Muscle of leg (tissue), 11 donors: ENCODE results near the gene MICU1. TPM values are rescaled to one million over a fixed set of nuclear protein-coding genes. Genes with fewer than 3 reads are reported as not detected.
"Not testable (repeated sequence)": the region's sequence is repeated elsewhere in the genome, so short reads cannot be mapped to it uniquely, and the experiment has no call there.

Source experiments
- DNase-seq: peaks from one replicate; pipeline ENCODE4 v3.0.0; 2013
- H3K27ac ChIP-seq: one replicate; pipeline ENCODE4 v1.5.1; 2013; ENCODE audit warnings: mild to moderate bottlenecking, low read length, control low read depth
- H3K27me3 ChIP-seq: one replicate; pipeline ENCODE4 v1.6.1; 2013; ENCODE audit warnings: low read length; ENCODE audit not compliant: control insufficient read depth, insufficient read depth
- H3K36me3 ChIP-seq: one replicate; pipeline ENCODE4 v1.6.1; 2013; ENCODE audit warnings: low read length; ENCODE audit not compliant: control insufficient read depth, insufficient read depth
- H3K4me1 ChIP-seq: one replicate; pipeline ENCODE4 v1.6.1; 2013; ENCODE audit warnings: low read length; ENCODE audit not compliant: control insufficient read depth, insufficient read depth
- H3K4me3 ChIP-seq: one replicate; pipeline ENCODE4 v1.5.1; 2013; ENCODE audit warnings: low read length, control low read depth
- H3K9me3 ChIP-seq: replicated peaks from 2 replicates; pipeline ENCODE4 v1.6.1; 2013; ENCODE audit warnings: low read depth, low read length; ENCODE audit not compliant: control insufficient read depth
- WGBS: methylation state at CpG from one replicate; pipeline ENCODE4 v1.1.5; 2013; ENCODE audit warnings: missing lambda C conversion rate; ENCODE audit not compliant: insufficient coverage; 5-methylcytosine and 5-hydroxymethylcytosine counted together
- polyA plus RNA-seq, 8 donors: library from polyadenylated mRNA; unstranded; fragments of 120-200 nt; gene quantifications; one replicate each; pipeline versions ENCODE4 v1.2.1 to v1.2.3, GENCODE V29; 2013; ENCODE audit warnings: inconsistent platforms in 1 of 8, low replicate concordance in 1 of 8; ENCODE audit not compliant: insufficient read length in 8 of 8, insufficient read depth in 1 of 8
- total RNA-seq: library from RNA; stranded (reverse); fragments of 120-200 nt; gene quantifications from one replicate; pipeline ENCODE4 v1.2.4, GENCODE V29; 2013

The MICU1 gene
- total and polyA plus RNA-seq, 9 donors: 67.7 to 129 (median 81.6) TPM

- no peak overlapping the region for H3K4me3 ChIP-seq
- H3K4me1 ChIP-seq: peaks cover 3% of the 10 kb centered on the region
- no peak for DNase-seq
- no peak overlapping the region for H3K27ac ChIP-seq
- no peaks in the 10 kb centered on the region for H3K27me3 ChIP-seq
- H3K36me3 ChIP-seq: peaks cover 25% of the 10 kb centered on the region
- peaks cover 4% of the 10 kb centered on the region for H3K9me3 ChIP-seq
- WGBS: no CpG with 5 or more reads among the region's 1 CpG
Measured at GRCh38 chr10:72417971-72418370, 207.9 kb downstream of the MICU1 start.

GRCh38 chr10:72416661-72417060 lies 209.2 kb downstream of the MICU1 start:
- peaks cover 16% of the 10 kb centered on the region for H3K36me3 ChIP-seq
- H3K27ac ChIP-seq: no peak overlapping the region
- H3K27me3 ChIP-seq: no peaks in the 10 kb centered on the region
- H3K4me1 ChIP-seq: peaks cover 3% of the 10 kb centered on the region
- no peak for DNase-seq
- no peak overlapping the region for H3K4me3 ChIP-seq
- 63% methylated on average over 1 of the region's 4 CpGs for WGBS
- peaks cover 4% of the 10 kb centered on the region for H3K9me3 ChIP-seq

GRCh38 chr10:72414642-72415041 lies 211.2 kb downstream of the MICU1 start:
- Histone ChIP-seq H3K36me3 (peaks cover 2% of the 10 kb centered on the region), H3K27me3 (no peaks in the 10 kb centered on the region), H3K4me3 (no peak overlapping the region), H3K9me3 (peaks cover 4% of the 10 kb centered on the region), H3K4me1 (peaks cover 3% of the 10 kb centered on the region), H3K27ac (no peak overlapping the region)
- no peak for DNase-seq
- 86% methylated on average over 2 of the region's 3 CpGs for WGBS

- Histone ChIP-seq H3K9me3 (peaks cover 2% of the 10 kb centered on the region), H3K27ac (no peak overlapping the region), H3K4me1 (no peaks in the 10 kb centered on the region), H3K27me3 (no peaks in the 10 kb centered on the region), H3K36me3 (no peaks in the 10 kb centered on the region), H3K4me3 (no peak overlapping the region)
- WGBS: no CpG with 5 or more reads among the region's 1 CpG
- no peak for DNase-seq
Measured at GRCh38 chr10:72409167-72409566, 216.7 kb downstream of the MICU1 start.

- H3K27ac ChIP-seq: no peak overlapping the region
- 65% methylated on average over 2 of the region's 7 CpGs for WGBS
- no peaks in the 10 kb centered on the region for H3K36me3 ChIP-seq
- H3K4me3 ChIP-seq: no peak overlapping the region
- DNase-seq: no peak
- no peaks in the 10 kb centered on the region for H3K4me1 ChIP-seq
- H3K9me3 ChIP-seq: no peaks in the 10 kb centered on the region
- H3K27me3 ChIP-seq: no peaks in the 10 kb centered on the region
Measured at GRCh38 chr10:72407927-72408600, 217.8 kb downstream of the MICU1 start.

GRCh38 chr10:72407471-72407870 lies 218.4 kb downstream of the MICU1 start:
- no peaks in the 10 kb centered on the region for H3K4me1 ChIP-seq
- DNase-seq: no peak
- H3K9me3 ChIP-seq: no peaks in the 10 kb centered on the region
- no peaks in the 10 kb centered on the region for H3K27me3 ChIP-seq
- no CpG with 5 or more reads among the region's 3 CpGs for WGBS
- H3K36me3 ChIP-seq: peaks cover 5% of the 10 kb centered on the region
- no peak overlapping the region for H3K4me3 ChIP-seq
- H3K27ac ChIP-seq: no peak overlapping the region

- not testable (repeated sequence) for DNase-seq, H3K4me1 ChIP-seq, H3K27ac ChIP-seq, H3K9me3 ChIP-seq, H3K27me3 ChIP-seq, H3K4me3 ChIP-seq, H3K36me3 ChIP-seq
- 94% methylated on average over 3 of the region's 3 CpGs for WGBS
Measured at GRCh38 chr10:72395581-72395980, 230.3 kb downstream of the MICU1 start.

GRCh38 chr10:72392571-72392970 lies 233.3 kb downstream of the MICU1 start:
- Histone ChIP-seq H3K27me3 (no peaks in the 10 kb centered on the region), H3K36me3 (no peaks in the 10 kb centered on the region), H3K4me3 (no peak overlapping the region), H3K27ac (no peak overlapping the region), H3K9me3 (no peaks in the 10 kb centered on the region), H3K4me1 (no peaks in the 10 kb centered on the region)
- WGBS: no CpG with 5 or more reads among the region's 1 CpG
- DNase-seq: no peak

GRCh38 chr10:72390764-72391163 lies 235.1 kb downstream of the MICU1 start:
- H3K9me3 ChIP-seq: no peaks in the 10 kb centered on the region
- no peaks in the 10 kb centered on the region for H3K4me1 ChIP-seq
- no peaks in the 10 kb centered on the region for H3K27me3 ChIP-seq
- WGBS: no CpG with 5 or more reads among the region's 2 CpGs
- H3K4me3 ChIP-seq: no peak overlapping the region
- H3K27ac ChIP-seq: no peak overlapping the region
- no peak for DNase-seq
- no peaks in the 10 kb centered on the region for H3K36me3 ChIP-seq

- Histone ChIP-seq H3K27me3 (no peaks in the 10 kb centered on the region), H3K4me1 (no peaks in the 10 kb centered on the region), H3K4me3 (no peak overlapping the region), H3K27ac (no peak overlapping the region), H3K9me3 (no peaks in the 10 kb centered on the region), H3K36me3 (no peaks in the 10 kb centered on the region)
- DNase-seq: no peak
- WGBS: no CpG with 5 or more reads among the region's 5 CpGs
Measured at GRCh38 chr10:72389716-72390115, 236.2 kb downstream of the MICU1 start.

- H3K36me3 ChIP-seq: no peaks in the 10 kb centered on the region
- no peaks in the 10 kb centered on the region for H3K9me3 ChIP-seq
- H3K4me3 ChIP-seq: no peak overlapping the region
- no peaks in the 10 kb centered on the region for H3K4me1 ChIP-seq
- DNase-seq: no peak
- no peak overlapping the region for H3K27ac ChIP-seq
- WGBS: 83% methylated on average over 1 of the region's 1 CpG
- H3K27me3 ChIP-seq: no peaks in the 10 kb centered on the region
Measured at GRCh38 chr10:72389014-72389413, 236.9 kb downstream of the MICU1 start.
